Measurements from ENCODE around the gene WDR6. TPM values are rescaled to one million over a fixed set of nuclear protein-coding genes. Genes with fewer than 3 reads are reported as not detected.

Gene WDR6
- 63.0 to 78.6 TPM (median 69.7 TPM) in 5 replicates for total RNA-seq (2022; extraction: Qiagen RNA extraction; ENCODE audit: low read depth)

GRCh38 chr3:49007068-49007770, at the start of gene WDR6:
Gene WDR6, plus strand, starts transcription at chr3:49007391. Its CDS starts 41 bp downstream, at chr3:49007432.

DNA sequence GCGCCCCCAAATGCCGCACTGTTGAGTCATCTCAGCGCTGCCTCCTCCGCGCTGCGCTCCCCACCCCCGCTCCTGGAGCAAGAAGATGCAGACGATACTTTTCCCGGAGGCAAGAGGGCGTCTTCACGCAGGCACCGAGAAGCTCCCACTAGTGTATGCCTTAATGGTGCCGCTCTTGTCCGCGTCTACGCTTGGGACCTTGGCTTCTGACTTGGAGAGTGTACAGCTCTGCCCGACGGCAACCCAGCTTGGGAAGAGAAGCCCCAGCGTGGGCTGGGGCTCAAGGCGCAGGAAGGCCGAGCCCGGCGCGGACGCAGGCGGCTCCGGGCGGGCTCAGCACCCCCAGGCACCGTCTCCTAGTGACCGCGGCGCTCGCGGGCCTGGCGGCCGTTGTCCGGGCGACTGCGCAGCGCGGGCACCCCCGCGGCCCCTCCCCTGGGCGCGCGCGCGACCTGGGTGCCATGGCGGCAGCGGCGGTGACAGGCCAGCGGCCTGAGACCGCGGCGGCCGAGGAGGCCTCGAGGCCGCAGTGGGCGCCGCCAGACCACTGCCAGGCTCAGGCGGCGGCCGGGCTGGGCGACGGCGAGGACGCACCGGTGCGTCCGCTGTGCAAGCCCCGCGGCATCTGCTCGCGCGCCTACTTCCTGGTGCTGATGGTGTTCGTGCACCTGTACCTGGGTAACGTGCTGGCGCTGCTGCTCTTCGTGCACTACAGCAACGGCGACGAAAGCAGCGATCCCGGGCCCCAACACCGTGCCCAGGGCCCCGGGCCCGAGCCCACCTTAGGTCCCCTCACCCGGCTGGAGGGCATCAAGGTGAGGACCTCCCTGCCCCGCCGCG, 17.2 kb upstream of the WDR6 start, which contains the start of gene P4HTM:
TSS of gene P4HTM (plus strand) at position 446 of the 840 bp plus-strand sequence. CDS start at position 462, 16 bp downstream.

GRCh38 chr3:49017971-49018706, 10.9 kb downstream of the WDR6 start, which contains the start of gene DALRD3:
Gene DALRD3, minus strand, starts transcription at chr3:49018580. Its CDS starts 16 bp downstream, at chr3:49018564.

GRCh38 chr3:49021813-49022687, 14.9 kb downstream of the WDR6 start, which contains the start of gene NDUFAF3:
Gene NDUFAF3, plus strand, starts transcription at chr3:49022121. Its CDS starts 24 bp downstream, at chr3:49022145.

GRCh38 chr3:49028673-49029562, 21.7 kb downstream of the WDR6 start, which contains the start of gene IMPDH2:
Gene IMPDH2, minus strand, starts transcription at chr3:49029398. Its CDS starts 48 bp downstream, at chr3:49029350.

Other genes with a start within 250 kb of the WDR6 start
- 16.9 to 22.1 TPM (median 21.3 TPM) in 5 replicates for gene PRKAR2A, start 159.5 kb upstream of the WDR6 start, total RNA-seq (2022; extraction: Qiagen RNA extraction; ENCODE audit: low read depth)
- gene SLC25A20, start 108.5 kb upstream of the WDR6 start, total RNA-seq (2022; extraction: Qiagen RNA extraction; ENCODE audit: low read depth) = 9.9 to 12.9 TPM (median 11.2 TPM) in 5 replicates
- gene ARIH2, start 88.5 kb upstream of the WDR6 start, total RNA-seq (2022; extraction: Qiagen RNA extraction; ENCODE audit: low read depth) = 60.4 to 67.4 TPM (median 64.0 TPM) in 5 replicates
- 14.8 to 19.6 TPM (median 18.6 TPM) in 5 replicates for gene P4HTM, start 17.1 kb upstream of the WDR6 start, total RNA-seq (2022; extraction: Qiagen RNA extraction; ENCODE audit: low read depth)
- gene DALRD3, start 11.2 kb downstream of the WDR6 start, total RNA-seq (2022; extraction: Qiagen RNA extraction; ENCODE audit: low read depth) = 18.4 to 24.0 TPM (median 22.8 TPM) in 5 replicates
- 61.7 to 88.7 TPM (median 84.3 TPM) in 5 replicates for gene NDUFAF3, start 14.7 kb downstream of the WDR6 start, total RNA-seq (2022; extraction: Qiagen RNA extraction; ENCODE audit: low read depth)
- 162 to 177 TPM (median 166 TPM) in 5 replicates for gene IMPDH2, start 22.0 kb downstream of the WDR6 start, total RNA-seq (2022; extraction: Qiagen RNA extraction; ENCODE audit: low read depth)
- gene QRICH1, start 86.7 kb downstream of the WDR6 start, total RNA-seq (2022; extraction: Qiagen RNA extraction; ENCODE audit: low read depth) = 38.9 to 46.3 TPM (median 41.4 TPM) in 5 replicates
- 136 to 172 TPM (median 143 TPM) in 5 replicates for gene QARS1, start 97.4 kb downstream of the WDR6 start, total RNA-seq (2022; extraction: Qiagen RNA extraction; ENCODE audit: low read depth)
- gene USP19, start 113.4 kb downstream of the WDR6 start, total RNA-seq (2022; extraction: Qiagen RNA extraction; ENCODE audit: low read depth) = 18.4 to 28.3 TPM (median 24.9 TPM) in 5 replicates
- 87.0 to 93.1 TPM (median 91.1 TPM) in 5 replicates for gene LAMB2, start 125.7 kb downstream of the WDR6 start, total RNA-seq (2022; extraction: Qiagen RNA extraction; ENCODE audit: low read depth)
- gene CCDC71, start 158.9 kb downstream of the WDR6 start, total RNA-seq (2022; extraction: Qiagen RNA extraction; ENCODE audit: low read depth) = 11.4 to 15.6 TPM (median 12.4 TPM) in 5 replicates
- gene KLHDC8B, start 164.2 kb downstream of the WDR6 start, total RNA-seq (2022; extraction: Qiagen RNA extraction; ENCODE audit: low read depth) = 4.0 to 5.3 TPM (median 5.0 TPM) in 5 replicates